Right lobe of liver (tissue), 4 donors: ENCODE results near the gene SMIM11.
"Not testable (repeated sequence)": the region's sequence is repeated elsewhere in the genome, so short reads cannot be mapped to it uniquely, and the experiment has no call there.

Experiments
- POLR2A ChIP-seq: fragments of 450-650 bp; IDR thresholded peaks from one replicate; pipeline ENCODE4 v1.6.1; 2017; ENCODE audit warnings: antibody characterized with exemption, mild to moderate bottlenecking
- TF ChIP-seq, protein P1 (sequence below), 4 donors: fragments of 200-600 bp in 3 of 4; fragments of 450-650 bp in 1 of 4; IDR thresholded peaks; one replicate each; pipeline versions ENCODE4 v1.5.1 to v1.8.0; 2016 to 2022; ENCODE audit warnings: antibody characterized with exemption in 4 of 4, mild to moderate bottlenecking in 2 of 4
- donor health status: DM: no; HTN: no; CAD: no.
- donor health status: DM: no; HTN: no; CAD: no.
- donor health status: DM: no; HTN: yes; CAD: no.

DNA sequence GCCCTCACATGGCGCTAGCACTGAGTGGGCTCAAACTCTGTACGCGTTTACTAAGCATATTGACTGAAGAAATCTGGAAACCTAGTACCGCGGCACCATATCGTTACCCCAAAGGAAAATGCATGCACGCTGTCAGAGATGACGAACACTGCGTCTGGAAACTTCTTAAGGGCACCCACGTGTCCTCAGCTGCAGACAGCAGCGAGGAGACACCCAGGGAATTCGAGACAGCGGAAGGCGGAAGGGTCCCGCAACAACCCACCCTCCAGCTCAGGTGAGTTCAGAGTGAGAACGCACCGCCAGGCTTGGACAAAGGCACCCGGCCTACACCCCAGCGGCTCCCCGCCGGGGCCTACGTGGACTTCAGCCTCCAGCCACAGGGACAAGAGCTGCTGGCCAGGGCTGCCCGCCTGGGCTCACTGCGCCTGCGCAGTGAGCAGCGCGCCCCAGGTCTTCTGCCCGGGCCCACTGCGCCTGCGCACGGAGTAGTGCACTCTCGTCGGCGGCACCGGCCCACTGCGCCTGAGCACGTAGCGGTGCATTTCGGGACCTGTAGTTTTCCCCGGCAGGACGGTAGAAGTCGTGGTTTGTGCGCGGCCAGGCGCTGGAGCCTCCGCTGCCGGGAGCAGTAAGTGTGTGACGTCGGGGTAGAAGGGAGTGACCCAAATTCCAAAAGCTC is at the start of gene SMIM11:
- TF ChIP-seq POLR2A: not testable (repeated sequence)
- TF ChIP-seq, protein P1, sequence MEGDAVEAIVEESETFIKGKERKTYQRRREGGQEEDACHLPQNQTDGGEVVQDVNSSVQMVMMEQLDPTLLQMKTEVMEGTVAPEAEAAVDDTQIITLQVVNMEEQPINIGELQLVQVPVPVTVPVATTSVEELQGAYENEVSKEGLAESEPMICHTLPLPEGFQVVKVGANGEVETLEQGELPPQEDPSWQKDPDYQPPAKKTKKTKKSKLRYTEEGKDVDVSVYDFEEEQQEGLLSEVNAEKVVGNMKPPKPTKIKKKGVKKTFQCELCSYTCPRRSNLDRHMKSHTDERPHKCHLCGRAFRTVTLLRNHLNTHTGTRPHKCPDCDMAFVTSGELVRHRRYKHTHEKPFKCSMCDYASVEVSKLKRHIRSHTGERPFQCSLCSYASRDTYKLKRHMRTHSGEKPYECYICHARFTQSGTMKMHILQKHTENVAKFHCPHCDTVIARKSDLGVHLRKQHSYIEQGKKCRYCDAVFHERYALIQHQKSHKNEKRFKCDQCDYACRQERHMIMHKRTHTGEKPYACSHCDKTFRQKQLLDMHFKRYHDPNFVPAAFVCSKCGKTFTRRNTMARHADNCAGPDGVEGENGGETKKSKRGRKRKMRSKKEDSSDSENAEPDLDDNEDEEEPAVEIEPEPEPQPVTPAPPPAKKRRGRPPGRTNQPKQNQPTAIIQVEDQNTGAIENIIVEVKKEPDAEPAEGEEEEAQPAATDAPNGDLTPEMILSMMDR (IDR thresholded peaks at IDR 0.05): not testable (repeated sequence)
